GM19023 (cell line): Measurements from ENCODE around the gene ZBTB17.

Experiments used
- ATAC-seq: cut with Tn5 transposase; IDR thresholded peaks from one replicate; pipeline ENCODE4 v1.9.1; 2021; ENCODE audit warnings: mild to moderate bottlenecking, moderate library complexity; ENCODE audit not compliant: unreplicated experiment

The ZBTB17 gene

GRCh38 chr1:15948091-15948591 lies 27.8 kb downstream of the ZBTB17 start:
- ATAC-seq: no peak

- ATAC-seq: no peak
These were observed 28.4 kb downstream of the ZBTB17 start for GRCh38 chr1:15947382-15948090.

- ATAC-seq: no peak
These were observed 29.1 kb downstream of the ZBTB17 start for GRCh38 chr1:15946571-15947381.

GRCh38 chr1:15945832-15946448 lies 30.0 kb downstream of the ZBTB17 start:
- no peak for ATAC-seq

- ATAC-seq: no peak
These were observed 30.7 kb downstream of the ZBTB17 start for GRCh38 chr1:15945011-15945831.

GRCh38 chr1:15944308-15945010 lies 31.4 kb downstream of the ZBTB17 start:
- no peak for ATAC-seq

- no peak for ATAC-seq
These were observed 32.0 kb downstream of the ZBTB17 start for GRCh38 chr1:15943992-15944307.

- ATAC-seq: no peak
These were observed 32.4 kb downstream of the ZBTB17 start for GRCh38 chr1:15943328-15943991.

GRCh38 chr1:15942661-15943327 lies 33.1 kb downstream of the ZBTB17 start:
- no peak for ATAC-seq

GRCh38 chr1:15941899-15942660 lies 33.8 kb downstream of the ZBTB17 start:
- no peak for ATAC-seq

GRCh38 chr1:15941044-15941840 lies 34.7 kb downstream of the ZBTB17 start:
- no peak for ATAC-seq

- no peak for ATAC-seq
These were observed 35.5 kb downstream of the ZBTB17 start for GRCh38 chr1:15940110-15941043.

GRCh38 chr1:15939181-15940109 lies 36.5 kb downstream of the ZBTB17 start:
- no peak for ATAC-seq

- no peak for ATAC-seq
These were observed 37.2 kb downstream of the ZBTB17 start for GRCh38 chr1:15938628-15939161.

- ATAC-seq: no peak
These were observed 38.2 kb downstream of the ZBTB17 start for GRCh38 chr1:15937706-15938168.
